GM08714 (cell line): Measurements from ENCODE around the gene CCDC154.

Source experiments
- H3K4me3 ChIP-seq: fragments of 200-500 bp; sonication (Bioruptor generic); 2 replicates; pipeline ENCODE4 v1.5.1; 2014; ENCODE audit warnings: mild to moderate bottlenecking, low read length, inconsistent platforms
- ZNF274 ChIP-seq: IDR thresholded peaks from 2 replicates; pipeline ENCODE4 v1.6.1; 2012; ENCODE audit warnings: mild to moderate bottlenecking, low read depth, low read length

The CCDC154 gene

GRCh38 chr16:1466968-1467521 is 22.7 kb upstream of the CCDC154 start:
- TF ChIP-seq ZNF274: no peak
- no peak overlapping the region for H3K4me3 ChIP-seq

DNA sequence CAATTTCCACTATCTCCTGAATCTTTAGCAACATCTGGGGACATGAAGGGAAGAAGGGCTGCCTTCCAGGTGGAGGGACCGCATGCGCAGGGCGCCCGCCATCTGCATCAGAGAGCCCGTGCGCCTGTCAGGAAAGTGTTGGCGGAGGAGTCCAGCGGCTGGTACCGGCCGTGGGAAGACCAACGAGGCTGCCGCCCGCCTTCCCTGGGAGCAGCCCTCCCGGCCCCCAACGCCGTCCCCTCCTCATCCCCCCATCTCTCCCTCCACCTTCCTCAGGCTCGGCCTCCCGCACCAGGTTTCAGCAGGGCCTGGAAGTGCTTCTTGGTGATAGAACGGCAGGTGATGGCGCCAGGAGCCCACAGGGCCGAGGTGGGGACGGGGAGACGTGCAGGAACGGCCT is 21.7 kb upstream of the CCDC154 start:
- H3K4me3 ChIP-seq: no peak overlapping the region
- no peak for TF ChIP-seq ZNF274

- H3K4me3 ChIP-seq: no peak overlapping the region
- TF ChIP-seq ZNF274: no peak
These were observed 21.2 kb upstream of the CCDC154 start for GRCh38 chr16:1465567-1465915.

DNA sequence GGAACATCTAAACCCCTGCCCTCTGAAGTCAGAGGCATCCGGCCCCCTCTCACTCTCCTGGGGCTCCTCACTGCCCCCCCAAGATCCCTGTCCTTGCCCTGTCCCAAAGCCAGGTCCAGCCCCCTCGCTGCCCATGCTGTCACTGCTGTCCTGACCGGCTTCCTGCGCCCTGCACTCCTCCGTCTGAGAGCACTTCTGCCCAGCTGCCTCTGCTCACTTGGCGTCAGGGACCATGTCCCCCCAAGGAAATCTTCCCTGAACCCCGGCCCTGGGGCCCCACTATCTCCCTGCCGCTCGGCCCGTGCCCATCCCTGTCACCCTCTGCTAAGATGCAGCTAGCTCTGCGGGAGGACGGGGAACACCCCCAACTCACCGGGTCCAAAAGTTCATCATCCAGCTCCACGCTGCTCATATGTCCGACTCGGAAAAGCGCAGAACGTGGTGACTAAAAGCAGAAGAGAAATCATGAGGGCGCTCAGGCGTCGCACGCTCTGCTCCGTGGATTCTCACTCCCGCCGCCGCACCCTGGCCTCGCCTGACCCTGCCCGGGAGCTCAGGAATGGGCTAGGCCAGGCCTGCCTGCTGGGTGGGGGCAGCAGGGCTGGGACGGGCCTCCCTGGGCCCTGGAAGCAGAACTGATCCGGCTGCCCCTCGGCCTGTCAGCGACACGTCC is 20.7 kb upstream of the CCDC154 start:
- TF ChIP-seq ZNF274: no peak

DNA sequence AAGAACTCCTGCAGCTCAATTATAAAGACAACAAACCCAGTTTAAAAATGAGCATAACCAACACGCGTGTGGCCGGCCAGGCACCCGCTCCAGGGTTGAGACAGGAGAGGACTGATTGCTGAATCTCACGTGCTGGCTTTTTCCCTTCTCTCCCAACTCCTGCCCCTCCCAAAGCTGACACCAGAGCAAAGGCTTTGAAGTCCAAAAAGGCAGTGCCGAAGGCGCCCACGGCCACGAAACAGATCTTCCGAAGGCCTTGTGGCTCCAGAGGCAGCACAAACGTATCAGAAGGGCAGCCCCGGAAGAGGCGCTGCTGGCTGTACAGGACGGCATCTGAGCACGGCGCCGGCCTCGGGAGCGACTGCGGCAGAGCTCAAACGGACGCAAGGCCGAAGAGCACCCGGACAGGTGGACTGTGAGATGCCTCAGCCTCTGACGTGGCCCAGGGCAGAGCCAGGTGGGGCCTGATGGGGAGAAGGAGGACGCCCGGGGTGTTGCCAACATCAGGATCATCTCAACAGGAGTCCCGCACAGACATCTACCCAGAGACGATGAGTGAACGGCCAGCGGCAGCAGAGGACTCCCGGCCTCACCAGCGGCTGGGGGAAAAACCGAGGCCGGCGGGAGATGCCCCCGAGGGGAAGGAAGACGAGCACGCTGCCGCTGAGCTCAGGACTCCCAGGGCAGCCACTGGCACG is 20.0 kb upstream of the CCDC154 start:
- no peak overlapping the region for H3K4me3 ChIP-seq
- no peak for TF ChIP-seq ZNF274

More for the DNA sequence above, 20.7 kb upstream of the CCDC154 start:
- no peak overlapping the region for H3K4me3 ChIP-seq

- no peak for TF ChIP-seq ZNF274
These were observed 16.8 kb upstream of the CCDC154 start for GRCh38 chr16:1461146-1461545.

DNA sequence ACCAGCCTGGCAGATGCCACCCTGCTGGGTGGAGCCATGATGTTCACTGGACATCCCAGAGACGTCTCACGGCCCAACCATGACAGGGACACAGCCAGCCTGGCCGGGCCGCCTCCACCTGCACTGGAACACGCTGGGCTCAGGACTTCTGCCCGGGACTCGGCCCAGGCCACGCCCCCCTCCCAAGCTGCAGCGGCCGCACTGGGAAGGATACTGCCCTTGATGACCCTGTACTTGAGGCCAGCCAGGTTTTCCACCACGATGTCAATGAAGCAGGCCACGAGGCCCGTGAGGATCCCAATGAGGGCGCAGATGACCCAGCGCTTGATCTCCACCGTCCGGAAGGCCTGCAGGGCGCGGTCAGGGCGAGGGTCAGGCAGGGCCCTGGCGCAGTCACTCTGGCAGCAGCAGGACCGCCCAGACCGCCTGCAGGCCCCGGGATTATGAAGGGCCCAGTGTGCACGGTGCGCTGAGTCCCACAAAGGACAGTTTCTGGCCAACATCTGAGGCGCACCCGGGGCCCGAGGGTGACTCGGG is 16.3 kb upstream of the CCDC154 start:
- no peak overlapping the region for H3K4me3 ChIP-seq
- no peak for TF ChIP-seq ZNF274

More at GRCh38 chr16:1461146-1461545, 16.8 kb upstream of the CCDC154 start:
- H3K4me3 ChIP-seq: no peak overlapping the region

GRCh38 chr16:1459967-1460366 is 15.6 kb upstream of the CCDC154 start:
- no peak overlapping the region for H3K4me3 ChIP-seq
- no peak for TF ChIP-seq ZNF274

- TF ChIP-seq ZNF274: no peak
These were observed 14.6 kb upstream of the CCDC154 start for GRCh38 chr16:1458977-1459341.

DNA sequence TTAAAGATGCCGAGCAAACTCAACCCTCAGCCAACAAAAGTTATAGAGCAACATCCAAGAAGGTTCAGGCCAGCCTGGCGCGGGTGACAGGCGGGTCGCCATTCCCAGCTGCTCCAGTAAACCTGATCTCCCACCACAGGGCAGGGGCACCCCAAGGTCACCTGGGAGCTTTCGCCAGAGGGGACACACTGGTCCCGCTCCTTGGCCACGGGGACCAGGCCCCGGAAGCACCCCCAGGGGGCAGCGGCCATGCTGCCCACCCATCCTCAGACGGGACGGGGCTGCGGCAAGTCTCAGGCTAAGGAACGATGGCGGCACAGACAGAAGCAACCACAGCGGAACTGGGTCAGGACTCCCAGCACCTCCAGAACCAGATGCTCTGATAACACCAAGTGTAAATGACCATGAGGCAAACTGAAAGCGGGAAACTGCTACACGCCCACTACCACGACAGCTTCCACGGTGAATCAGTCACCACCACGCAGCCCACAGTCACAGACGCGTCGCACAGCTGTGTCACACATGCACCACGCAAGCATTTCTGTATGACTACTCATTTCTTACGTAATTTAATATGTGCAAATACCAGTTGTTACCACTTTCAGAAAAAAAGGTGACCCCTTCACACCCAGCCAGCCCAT is 14.1 kb upstream of the CCDC154 start:
- TF ChIP-seq ZNF274: no peak
- H3K4me3 ChIP-seq: no peak overlapping the region

More at GRCh38 chr16:1458977-1459341, 14.6 kb upstream of the CCDC154 start:
- no peak overlapping the region for H3K4me3 ChIP-seq

DNA sequence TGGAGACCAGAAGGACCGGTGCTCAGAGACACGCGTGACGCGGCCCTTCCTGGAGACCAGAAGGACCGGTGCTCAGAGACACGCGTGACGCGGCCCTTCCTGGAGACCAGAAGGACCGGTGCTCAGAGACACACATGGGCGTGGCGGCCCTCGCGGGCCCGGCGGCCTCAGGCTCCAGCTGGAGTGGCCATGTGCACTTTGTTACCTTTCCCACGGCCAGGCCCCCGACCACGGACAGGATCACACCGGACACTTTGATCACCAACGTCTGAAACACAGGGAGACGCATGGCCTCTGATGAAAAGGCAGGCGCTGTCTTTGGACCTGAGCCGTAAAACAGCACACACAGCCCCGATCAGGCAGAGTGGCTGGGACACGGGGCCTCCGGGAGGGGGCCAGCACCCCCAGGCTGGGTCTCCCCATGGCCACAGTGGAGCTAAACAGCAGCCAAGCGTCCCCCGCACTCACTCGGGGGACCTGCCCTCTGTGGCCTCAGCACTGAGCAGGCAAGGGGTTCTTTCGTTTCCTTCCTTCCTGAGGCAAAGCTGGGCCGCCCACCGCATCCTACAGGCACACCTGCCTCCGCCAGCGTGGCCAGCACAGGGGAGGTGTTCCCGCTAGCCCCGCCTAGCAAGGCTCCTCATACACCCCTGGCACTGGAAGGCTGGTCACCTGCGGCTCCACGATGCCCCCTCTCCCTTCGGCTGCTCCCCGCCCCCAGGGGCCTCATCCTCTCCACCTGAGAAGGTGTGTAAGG is 13.3 kb upstream of the CCDC154 start:
- no peak for TF ChIP-seq ZNF274

DNA sequence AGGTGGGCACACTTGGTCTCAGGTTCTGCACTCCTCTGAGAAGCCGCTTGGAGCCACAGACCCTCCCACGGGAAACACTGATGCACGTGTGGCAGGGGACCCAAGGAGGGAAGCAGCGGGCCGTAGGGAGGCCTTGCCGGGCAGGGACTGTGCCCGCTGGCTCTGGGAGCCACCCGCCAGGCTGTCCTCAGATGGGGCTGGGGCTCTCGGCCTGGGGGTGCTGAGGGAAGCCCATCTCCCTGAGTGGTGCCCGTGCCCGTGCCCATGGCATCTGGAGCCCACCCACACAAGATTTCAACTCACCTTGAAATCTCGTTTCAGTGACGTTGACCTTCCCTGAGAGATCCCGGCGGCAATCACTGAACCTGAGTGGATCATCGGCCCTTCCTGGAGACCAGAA is 12.6 kb upstream of the CCDC154 start:
- no peak for TF ChIP-seq ZNF274
- H3K4me3 ChIP-seq: no peak overlapping the region

More for the DNA sequence above, 13.3 kb upstream of the CCDC154 start:
- no peak overlapping the region for H3K4me3 ChIP-seq

DNA sequence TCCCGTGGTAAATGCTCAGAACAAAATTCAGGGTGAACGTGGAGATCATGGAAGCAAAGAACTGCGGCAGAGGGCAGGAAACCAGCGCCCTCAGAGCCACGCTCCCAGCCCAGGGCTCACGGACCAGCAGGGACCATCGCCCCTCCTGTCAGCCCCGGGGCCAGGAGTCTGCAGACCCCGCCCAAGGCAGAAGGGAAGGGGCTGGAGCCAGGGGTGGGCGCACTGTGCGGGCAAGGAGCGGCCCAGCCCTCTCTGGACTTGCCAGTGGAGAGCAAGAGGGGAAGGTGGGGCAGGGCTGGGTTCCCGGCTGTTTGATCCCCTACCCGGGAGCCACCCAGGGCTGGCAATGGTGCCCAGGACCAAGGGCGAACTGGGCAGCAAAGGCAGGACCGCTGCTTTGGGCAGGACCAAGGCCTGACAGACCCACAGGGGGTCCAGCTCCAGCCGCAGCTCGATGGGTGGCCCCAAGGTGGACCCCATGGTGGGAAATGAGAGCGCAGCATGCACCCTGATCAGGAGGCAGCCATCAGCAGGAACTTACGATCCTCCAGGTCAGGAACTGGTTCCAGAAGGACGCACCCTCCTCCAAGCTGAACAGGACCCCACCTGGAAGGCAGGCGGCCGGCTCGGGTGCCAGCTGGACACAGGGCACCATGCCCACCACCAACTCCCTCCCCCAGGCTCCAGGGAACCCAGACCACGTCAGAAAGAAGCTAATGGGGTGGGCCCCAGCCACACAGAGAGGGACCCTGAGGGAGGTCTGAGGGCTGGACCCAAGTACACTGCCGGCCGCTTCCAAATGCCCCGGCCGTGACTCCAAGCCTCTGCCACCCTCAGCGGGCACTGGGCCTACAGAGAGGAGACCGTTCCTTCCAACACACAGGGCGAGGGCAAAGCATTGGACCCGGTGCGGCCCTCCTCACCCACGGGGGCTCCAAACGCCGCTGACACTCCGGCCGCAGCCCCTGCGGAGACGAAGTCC is 11.1 kb upstream of the CCDC154 start:
- H3K4me3 ChIP-seq: no peak overlapping the region
- TF ChIP-seq ZNF274: no peak
